ENCODE measurements around the gene RASGEF1C.
"Not testable (repeated sequence)": the region's sequence is repeated elsewhere in the genome, so short reads cannot be mapped to it uniquely, and the experiment has no call there.

Gene RASGEF1C

GRCh38 chr5:180098991-180099732, 109.8 kb downstream of the RASGEF1C start:
- DNase-seq = no peak

- DNase-seq = no peak
Observed at GRCh38 chr5:180098526-180098925, 110.5 kb downstream of the RASGEF1C start.

GRCh38 chr5:180097926-180098325, 111.1 kb downstream of the RASGEF1C start:
- DNase-seq = no peak

GRCh38 chr5:180097163-180097894, 111.7 kb downstream of the RASGEF1C start:
- DNase-seq = no peak

GRCh38 chr5:180096616-180097015, 112.4 kb downstream of the RASGEF1C start:
- no peak for DNase-seq

GRCh38 chr5:180095545-180095944, 113.5 kb downstream of the RASGEF1C start:
- DNase-seq = no peak

GRCh38 chr5:180093651-180094382, 115.2 kb downstream of the RASGEF1C start:
- no peak for DNase-seq

- DNase-seq = no peak
Observed at GRCh38 chr5:180093241-180093640, 115.8 kb downstream of the RASGEF1C start.

GRCh38 chr5:180090769-180091546, 118.1 kb downstream of the RASGEF1C start:
- no peak for DNase-seq

- peak; percentile 65 for DNase-seq
Observed at GRCh38 chr5:180090098-180090768, 118.8 kb downstream of the RASGEF1C start.

GRCh38 chr5:180089628-180090027, 119.4 kb downstream of the RASGEF1C start:
- not testable (repeated sequence) for DNase-seq

GRCh38 chr5:180088561-180088960, 120.5 kb downstream of the RASGEF1C start:
- no peak for DNase-seq

- no peak for DNase-seq
Observed at GRCh38 chr5:180086816-180087399, 122.1 kb downstream of the RASGEF1C start.

- no peak for DNase-seq
Observed at GRCh38 chr5:180085837-180086236, 123.2 kb downstream of the RASGEF1C start.

- DNase-seq = no peak
Observed at GRCh38 chr5:180084638-180085561, 124.1 kb downstream of the RASGEF1C start.

- DNase-seq = no peak
Observed at GRCh38 chr5:180083529-180084060, 125.4 kb downstream of the RASGEF1C start.

- no peak for DNase-seq
Observed at GRCh38 chr5:180082633-180083420, 126.2 kb downstream of the RASGEF1C start.

- DNase-seq = no peak
Observed at GRCh38 chr5:180081481-180081880, 127.5 kb downstream of the RASGEF1C start.

- peak; percentile 18 for DNase-seq
Observed at GRCh38 chr5:180080486-180081280, 128.3 kb downstream of the RASGEF1C start.
